ENCODE data around the gene CSPG5. TPM values are rescaled to one million over a fixed set of nuclear protein-coding genes. Genes with fewer than 3 reads are reported as not detected.

The CSPG5 gene
- total RNA-seq, 2 experiments from 2014 or later = 0.25 to 0.43 TPM

- H3K4me3 Mint-ChIP-seq = peak overlapping the region; percentile 8
- H3K4me1 Mint-ChIP-seq = no peaks in the 10 kb centered on the region
- ATAC-seq (ENCODE audit: low read depth) = no peak
- H3K27me3 Mint-ChIP-seq = peaks cover 32% of the 10 kb centered on the region
- no peaks in the 10 kb centered on the region for H3K9me3 Mint-ChIP-seq
- no peak for DNase-seq
- no peaks in the 10 kb centered on the region for H3K36me3 Mint-ChIP-seq
- POLR2A ChIA-PET = no interaction called here
- no peak overlapping the region for H3K27ac Mint-ChIP-seq
These were observed 1.2 kb upstream of the CSPG5 start for GRCh38 chr3:47579875-47580274.

- H3K27me3 Mint-ChIP-seq = peaks cover 40% of the 10 kb centered on the region
- POLR2A ChIA-PET = interaction anchor here (0.9 kb wide), 1 partner anchor 203 kb away, joined by 4 read pairs; no protein-coding TSS in a partner anchor
- ATAC-seq (ENCODE audit: low read depth) = peak; percentile 65
- H3K9me3 Mint-ChIP-seq = no peaks in the 10 kb centered on the region
- H3K27ac Mint-ChIP-seq = no peak overlapping the region
- DNase-seq = peak; percentile 67
- peak overlapping the region; percentile 63 for H3K4me3 Mint-ChIP-seq
- H3K36me3 Mint-ChIP-seq = no peaks in the 10 kb centered on the region
- H3K4me1 Mint-ChIP-seq = no peaks in the 10 kb centered on the region
These were observed 489 bp downstream of the CSPG5 start for GRCh38 chr3:47578119-47578632.

- no peaks in the 10 kb centered on the region for H3K4me1 Mint-ChIP-seq
- peak overlapping the region; percentile 63 for H3K4me3 Mint-ChIP-seq
- no peak overlapping the region for H3K27ac Mint-ChIP-seq
- peaks cover 42% of the 10 kb centered on the region for H3K27me3 Mint-ChIP-seq
- no peaks in the 10 kb centered on the region for H3K36me3 Mint-ChIP-seq
- ATAC-seq (ENCODE audit: low read depth) = no peak
- H3K9me3 Mint-ChIP-seq = no peaks in the 10 kb centered on the region
- DNase-seq = no peak
- POLR2A ChIA-PET = interaction anchor here (0.9 kb wide), 1 partner anchor 203 kb away, joined by 4 read pairs; no protein-coding TSS in a partner anchor
These were observed 1.0 kb downstream of the CSPG5 start for GRCh38 chr3:47577583-47578118.

- Mint-ChIP-seq H3K27me3 (peaks cover 53% of the 10 kb centered on the region), H3K27ac (no peak overlapping the region), H3K36me3 (no peaks in the 10 kb centered on the region), H3K9me3 (no peaks in the 10 kb centered on the region), H3K4me1 (no peaks in the 10 kb centered on the region), H3K4me3 (no peak overlapping the region)
- POLR2A ChIA-PET = no interaction called here
- DNase-seq (no peak), ATAC-seq (ENCODE audit: low read depth) (no peak)
These were observed 5.2 kb downstream of the CSPG5 start for GRCh38 chr3:47573190-47574172.

GRCh38 chr3:47571391-47572175 lies 7.1 kb downstream of the CSPG5 start:
- Mint-ChIP-seq H3K27ac (no peak overlapping the region), H3K4me1 (no peaks in the 10 kb centered on the region), H3K9me3 (no peaks in the 10 kb centered on the region), H3K36me3 (no peaks in the 10 kb centered on the region), H3K4me3 (no peak overlapping the region), H3K27me3 (peaks cover 49% of the 10 kb centered on the region)
- ATAC-seq (ENCODE audit: low read depth) (no peak), DNase-seq (no peak)
- POLR2A ChIA-PET = interaction anchor here (0.6 kb wide), 1 partner anchor 234 kb away, joined by 3 read pairs; no protein-coding TSS in a partner anchor

- DNase-seq = no peak
- H3K4me1 Mint-ChIP-seq = no peaks in the 10 kb centered on the region
- no peaks in the 10 kb centered on the region for H3K9me3 Mint-ChIP-seq
- peaks cover 28% of the 10 kb centered on the region for H3K27me3 Mint-ChIP-seq
- no peaks in the 10 kb centered on the region for H3K36me3 Mint-ChIP-seq
- ATAC-seq (ENCODE audit: low read depth) = no peak
- POLR2A ChIA-PET = no interaction called here
- no peak overlapping the region for H3K4me3 Mint-ChIP-seq
- H3K27ac Mint-ChIP-seq = no peak overlapping the region
These were observed 9.8 kb downstream of the CSPG5 start for GRCh38 chr3:47568901-47569300.

GRCh38 chr3:47567149-47567548 lies 11.5 kb downstream of the CSPG5 start:
- no peak for DNase-seq
- Mint-ChIP-seq H3K4me1 (no peaks in the 10 kb centered on the region), H3K4me3 (no peak overlapping the region), H3K27me3 (peaks cover 18% of the 10 kb centered on the region), H3K36me3 (no peaks in the 10 kb centered on the region), H3K27ac (no peak overlapping the region), H3K9me3 (no peaks in the 10 kb centered on the region)
- POLR2A ChIA-PET = no interaction called here
- ATAC-seq (ENCODE audit: low read depth) = no peak

GRCh38 chr3:47566667-47567066 lies 12.0 kb downstream of the CSPG5 start:
- Mint-ChIP-seq H3K9me3 (no peaks in the 10 kb centered on the region), H3K27me3 (peaks cover 14% of the 10 kb centered on the region), H3K36me3 (no peaks in the 10 kb centered on the region), H3K27ac (no peak overlapping the region), H3K4me3 (no peak overlapping the region), H3K4me1 (no peaks in the 10 kb centered on the region)
- POLR2A ChIA-PET = no interaction called here
- DNase-seq (no peak), ATAC-seq (ENCODE audit: low read depth) (no peak)

- no peak overlapping the region for H3K27ac Mint-ChIP-seq
- H3K9me3 Mint-ChIP-seq = no peaks in the 10 kb centered on the region
- H3K4me1 Mint-ChIP-seq = no peaks in the 10 kb centered on the region
- POLR2A ChIA-PET = no interaction called here
- no peaks in the 10 kb centered on the region for H3K36me3 Mint-ChIP-seq
- H3K27me3 Mint-ChIP-seq = peaks cover 9% of the 10 kb centered on the region
- ATAC-seq (ENCODE audit: low read depth) (no peak), DNase-seq (no peak)
- no peak overlapping the region for H3K4me3 Mint-ChIP-seq
These were observed 12.7 kb downstream of the CSPG5 start for GRCh38 chr3:47565734-47566550.

GRCh38 chr3:47556351-47556750 lies 22.3 kb downstream of the CSPG5 start:
- no peak overlapping the region for H3K27ac Mint-ChIP-seq
- no peak overlapping the region for H3K4me3 Mint-ChIP-seq
- peaks cover 1% of the 10 kb centered on the region for H3K4me1 Mint-ChIP-seq
- peaks cover 8% of the 10 kb centered on the region for H3K27me3 Mint-ChIP-seq
- ATAC-seq (ENCODE audit: low read depth) (no peak), DNase-seq (no peak)
- H3K9me3 Mint-ChIP-seq = no peaks in the 10 kb centered on the region
- no peaks in the 10 kb centered on the region for H3K36me3 Mint-ChIP-seq
- POLR2A ChIA-PET = no interaction called here

- POLR2A ChIA-PET = no interaction called here
- Mint-ChIP-seq H3K4me1 (peaks cover 1% of the 10 kb centered on the region), H3K36me3 (no peaks in the 10 kb centered on the region), H3K4me3 (no peak overlapping the region), H3K9me3 (no peaks in the 10 kb centered on the region), H3K27ac (no peak overlapping the region), H3K27me3 (peaks cover 26% of the 10 kb centered on the region)
- no peak for DNase-seq
- ATAC-seq (ENCODE audit: low read depth) = no peak
These were observed 24.3 kb downstream of the CSPG5 start for GRCh38 chr3:47554335-47554734.

GRCh38 chr3:47553407-47553806 lies 25.3 kb downstream of the CSPG5 start:
- no peaks in the 10 kb centered on the region for H3K9me3 Mint-ChIP-seq
- H3K27me3 Mint-ChIP-seq = peaks cover 29% of the 10 kb centered on the region
- no peak overlapping the region for H3K4me3 Mint-ChIP-seq
- no peaks in the 10 kb centered on the region for H3K36me3 Mint-ChIP-seq
- POLR2A ChIA-PET = no interaction called here
- no peak for ATAC-seq (ENCODE audit: low read depth)
- no peak overlapping the region for H3K27ac Mint-ChIP-seq
- peaks cover 1% of the 10 kb centered on the region for H3K4me1 Mint-ChIP-seq
- no peak for DNase-seq
